Progenitor cell of endocrine pancreas (in vitro differentiated cells): ENCODE data around the gene IBA57. TPM values are rescaled to one million over a fixed set of nuclear protein-coding genes. Genes with fewer than 3 reads are reported as not detected.
"Not testable (repeated sequence)": the region's sequence is repeated elsewhere in the genome, so short reads cannot be mapped to it uniquely, and the experiment has no call there.

Source experiments
- DNase-seq: peaks from one replicate; pipeline ENCODE4 v3.0.0; 2021; ENCODE audit warnings: low spot score; ENCODE audit not compliant: unreplicated experiment
- H3K27ac Mint-ChIP-seq: 2 replicates; pipeline ENCODE4 v1.8.0; 2021; ENCODE audit warnings: mild to moderate bottlenecking, moderate library complexity, mixed read lengths
- H3K27me3 Mint-ChIP-seq: 2 replicates; pipeline ENCODE4 v1.8.0; 2021; ENCODE audit warnings: mixed read lengths
- H3K36me3 Mint-ChIP-seq: 2 replicates; pipeline ENCODE4 v1.8.0; 2022; ENCODE audit warnings: mixed read lengths; ENCODE audit not compliant: insufficient read depth
- H3K4me1 Mint-ChIP-seq: 2 replicates; pipeline ENCODE4 v1.8.0; 2021; ENCODE audit warnings: low read depth, mixed read lengths
- H3K4me3 Mint-ChIP-seq: 2 replicates; pipeline ENCODE4 v1.8.0; 2021; ENCODE audit warnings: low read depth, mild to moderate bottlenecking, moderate library complexity, mixed read lengths
- H3K9me3 Mint-ChIP-seq: 2 replicates; pipeline ENCODE4 v1.8.0; 2021; ENCODE audit warnings: low read depth, mixed read lengths
- total RNA-seq: library from RNA; stranded (reverse); gene quantifications from 2 replicates; pipeline ENCODE4 v1.2.1, GENCODE V29; 2021
- TF ChIP-seq, protein P1 (sequence below): fragments of 200-600 bp; sonication (generic); IDR thresholded peaks from one replicate; pipeline ENCODE4 v1.5.0; 2021; ENCODE audit warnings: antibody characterized with exemption, mild to moderate bottlenecking; ENCODE audit not compliant: unreplicated experiment

The IBA57 gene
- total RNA-seq, 1 donor from 2014 or later, result 11.2 TPM

DNA sequence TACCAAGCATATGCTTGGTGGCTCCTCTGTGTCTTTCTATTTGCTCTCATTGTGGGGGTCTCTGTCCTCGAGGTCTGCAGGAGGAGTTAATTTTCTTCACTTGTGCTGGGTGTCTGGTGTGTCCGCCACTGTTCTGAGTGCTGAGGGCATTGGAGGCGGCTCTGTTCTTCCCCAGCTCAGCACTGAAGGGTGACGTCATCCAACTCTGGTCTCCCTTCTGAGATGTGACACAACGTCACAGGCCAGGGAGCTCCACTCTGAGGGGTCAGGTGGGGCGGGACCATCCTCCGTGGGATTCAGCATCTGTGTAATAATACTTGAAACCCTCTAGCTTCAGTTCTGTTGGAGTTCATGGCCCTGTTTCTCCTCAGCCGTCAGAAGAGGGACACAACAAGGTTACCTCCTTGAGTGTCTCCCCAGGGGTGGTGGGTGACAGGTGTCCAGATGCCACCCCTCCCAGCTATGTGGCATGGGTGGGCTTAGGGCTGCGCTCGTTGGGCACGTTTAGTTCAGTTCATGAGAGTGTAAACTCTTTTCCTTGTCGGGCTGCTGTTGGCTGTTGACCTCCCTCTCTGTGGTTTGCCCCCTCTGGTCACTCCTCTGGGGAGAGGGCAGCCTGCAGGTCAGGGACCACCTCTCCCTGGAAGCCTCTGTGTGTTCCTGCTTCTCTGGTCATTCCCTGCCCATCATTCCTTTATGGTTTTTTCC, 3.1 kb downstream of the IBA57 start:
- Mint-ChIP-seq H3K27ac (no peak overlapping the region), H3K9me3 (no peaks in the 10 kb centered on the region), H3K36me3 (no peaks in the 10 kb centered on the region), H3K4me1 (peaks cover 8% of the 10 kb centered on the region), H3K27me3 (no peaks in the 10 kb centered on the region), H3K4me3 (no peak overlapping the region)
- DNase-seq, result no peak
- TF ChIP-seq, protein P1, sequence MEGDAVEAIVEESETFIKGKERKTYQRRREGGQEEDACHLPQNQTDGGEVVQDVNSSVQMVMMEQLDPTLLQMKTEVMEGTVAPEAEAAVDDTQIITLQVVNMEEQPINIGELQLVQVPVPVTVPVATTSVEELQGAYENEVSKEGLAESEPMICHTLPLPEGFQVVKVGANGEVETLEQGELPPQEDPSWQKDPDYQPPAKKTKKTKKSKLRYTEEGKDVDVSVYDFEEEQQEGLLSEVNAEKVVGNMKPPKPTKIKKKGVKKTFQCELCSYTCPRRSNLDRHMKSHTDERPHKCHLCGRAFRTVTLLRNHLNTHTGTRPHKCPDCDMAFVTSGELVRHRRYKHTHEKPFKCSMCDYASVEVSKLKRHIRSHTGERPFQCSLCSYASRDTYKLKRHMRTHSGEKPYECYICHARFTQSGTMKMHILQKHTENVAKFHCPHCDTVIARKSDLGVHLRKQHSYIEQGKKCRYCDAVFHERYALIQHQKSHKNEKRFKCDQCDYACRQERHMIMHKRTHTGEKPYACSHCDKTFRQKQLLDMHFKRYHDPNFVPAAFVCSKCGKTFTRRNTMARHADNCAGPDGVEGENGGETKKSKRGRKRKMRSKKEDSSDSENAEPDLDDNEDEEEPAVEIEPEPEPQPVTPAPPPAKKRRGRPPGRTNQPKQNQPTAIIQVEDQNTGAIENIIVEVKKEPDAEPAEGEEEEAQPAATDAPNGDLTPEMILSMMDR, result no peak

DNA sequence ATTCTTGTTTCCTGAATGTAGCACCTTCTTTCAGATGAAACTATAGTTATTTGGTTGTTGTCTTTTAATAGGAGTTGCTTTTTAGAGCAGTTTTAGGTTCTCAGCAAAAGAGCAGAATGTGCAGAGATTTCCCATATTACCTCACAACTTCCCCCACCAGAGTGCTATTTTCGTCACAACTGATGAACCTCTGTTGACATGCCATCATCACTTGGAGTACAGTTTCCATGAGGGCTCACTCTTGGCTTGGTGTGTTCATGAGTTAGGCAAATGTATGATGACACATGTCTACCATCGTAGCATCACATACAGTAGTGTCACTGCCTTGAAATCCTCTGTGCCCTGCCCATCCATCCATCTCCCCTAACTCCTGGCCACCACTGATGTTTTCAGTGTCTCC, 3.7 kb downstream of the IBA57 start:
- H3K27ac Mint-ChIP-seq, result no peak overlapping the region
- H3K27me3 Mint-ChIP-seq, result no peaks in the 10 kb centered on the region
- H3K36me3 Mint-ChIP-seq, result no peaks in the 10 kb centered on the region
- TF ChIP-seq, protein P1, result no peak
- H3K4me3 Mint-ChIP-seq, result no peak overlapping the region
- H3K9me3 Mint-ChIP-seq, result no peaks in the 10 kb centered on the region
- DNase-seq, result no peak
- peaks cover 7% of the 10 kb centered on the region for H3K4me1 Mint-ChIP-seq

DNA sequence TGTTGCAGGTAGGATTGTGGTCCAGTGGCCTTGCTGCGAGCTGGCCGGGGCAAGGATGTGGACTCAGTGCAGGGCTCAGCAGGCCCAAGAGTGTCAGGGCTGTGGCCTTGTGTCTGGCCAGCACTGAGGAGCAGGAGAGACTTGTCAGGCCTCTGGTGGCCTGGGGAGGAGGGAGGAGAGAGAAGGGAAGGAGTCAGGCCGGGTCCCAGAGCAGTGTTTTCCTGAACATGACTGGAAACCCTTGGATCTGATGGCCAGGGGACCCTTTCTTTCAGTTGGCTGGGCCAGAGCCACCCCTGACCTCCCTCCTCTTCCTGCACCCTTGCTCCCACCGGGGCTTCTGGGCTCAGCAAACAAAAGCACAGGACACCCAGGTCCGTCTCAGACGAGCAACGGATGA, 5.1 kb downstream of the IBA57 start:
- Mint-ChIP-seq H3K27me3 (no peaks in the 10 kb centered on the region), H3K9me3 (no peaks in the 10 kb centered on the region), H3K27ac (no peak overlapping the region), H3K36me3 (no peaks in the 10 kb centered on the region), H3K4me1 (peaks cover 4% of the 10 kb centered on the region), H3K4me3 (no peak overlapping the region)
- no peak for DNase-seq
- TF ChIP-seq, protein P1, result no peak

DNA sequence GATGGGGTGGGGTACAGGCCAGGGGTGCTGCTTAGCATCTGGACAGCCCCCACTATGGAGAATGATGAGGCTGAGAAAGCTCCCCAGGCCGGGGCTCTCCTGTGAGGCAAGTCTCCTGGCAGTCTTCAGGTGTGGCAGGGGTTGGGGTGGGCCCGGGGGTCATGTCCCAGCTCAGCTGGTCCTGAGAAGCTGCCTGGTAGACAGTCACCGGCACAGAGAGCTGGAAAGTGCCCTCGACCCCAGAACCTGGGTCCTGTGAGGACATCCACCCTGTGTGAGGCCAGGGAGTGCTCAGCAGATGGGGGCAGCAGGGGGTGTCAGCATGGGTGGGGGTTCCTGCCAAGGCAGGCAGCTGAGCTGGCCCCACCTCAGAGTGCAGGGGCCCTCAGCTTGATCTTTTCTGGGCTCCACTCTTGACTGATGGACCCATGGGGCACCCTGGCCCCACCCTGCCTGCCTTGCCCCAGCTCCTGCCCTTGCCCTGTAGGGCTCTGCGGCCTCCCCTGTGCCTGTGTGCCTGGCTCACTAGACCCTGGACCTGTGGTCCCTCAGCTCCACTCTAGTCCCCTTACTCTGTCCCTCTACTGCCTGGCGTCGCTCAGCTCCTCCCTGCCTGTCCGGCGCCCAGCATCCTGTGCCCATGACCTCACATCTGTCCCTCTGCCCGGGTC, 5.8 kb downstream of the IBA57 start:
- Mint-ChIP-seq H3K36me3 (no peaks in the 10 kb centered on the region), H3K4me3 (no peak overlapping the region), H3K27me3 (no peaks in the 10 kb centered on the region), H3K4me1 (peaks cover 4% of the 10 kb centered on the region), H3K9me3 (no peaks in the 10 kb centered on the region), H3K27ac (peak overlapping the region; percentile 69)
- DNase-seq, result no peak
- TF ChIP-seq, protein P1, result no peak

DNA sequence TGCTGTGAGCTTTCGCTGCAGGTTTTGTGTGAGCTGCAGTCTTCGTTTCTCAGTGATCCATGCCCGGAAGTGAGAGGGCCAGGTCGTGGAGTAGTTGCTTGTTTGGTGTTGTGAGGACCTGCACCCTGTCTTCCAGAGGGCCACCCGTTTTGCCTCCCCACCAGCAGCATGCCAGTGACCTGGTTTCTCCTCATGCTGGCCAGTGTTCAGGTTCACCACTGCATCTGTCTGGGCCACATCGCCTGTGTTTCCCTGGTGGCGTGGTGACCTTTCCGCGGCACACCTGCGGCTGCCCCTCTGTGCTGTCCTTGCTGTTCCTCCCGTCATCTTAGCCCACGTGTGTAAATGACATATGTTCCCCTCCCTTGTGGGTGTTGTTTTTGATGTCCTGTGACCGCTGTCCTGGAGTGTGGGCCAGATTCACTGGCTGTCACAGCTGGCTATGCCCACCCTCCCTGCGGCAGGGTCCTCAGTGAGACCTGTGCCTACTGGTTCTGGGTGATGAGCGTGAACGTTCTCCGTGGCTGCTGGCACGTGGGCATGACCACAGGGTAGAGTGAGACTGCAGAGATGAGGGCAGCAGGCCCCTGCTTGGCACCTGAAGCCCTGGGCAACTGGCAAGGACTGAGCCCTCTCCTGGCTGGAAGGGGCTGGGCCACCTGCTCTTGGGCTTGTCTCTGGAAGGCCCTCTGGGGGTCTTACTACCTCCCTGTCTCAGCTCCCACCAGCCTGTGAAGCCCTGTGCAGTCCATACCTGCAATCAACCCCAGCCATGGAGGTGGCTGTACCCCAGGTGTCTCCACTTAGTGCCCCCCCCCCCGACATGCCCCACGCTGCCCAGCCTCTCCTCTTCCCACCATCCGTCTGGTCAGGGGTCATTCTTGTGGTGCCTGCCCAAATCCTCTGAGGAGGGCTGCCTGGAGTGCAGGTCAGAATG, 7.3 kb downstream of the IBA57 start:
- no peak for DNase-seq
- Mint-ChIP-seq H3K27me3 (no peaks in the 10 kb centered on the region), H3K36me3 (no peaks in the 10 kb centered on the region), H3K27ac (no peak overlapping the region), H3K9me3 (no peaks in the 10 kb centered on the region), H3K4me3 (no peak overlapping the region), H3K4me1 (no peaks in the 10 kb centered on the region)
- TF ChIP-seq, protein P1, result no peak

DNA sequence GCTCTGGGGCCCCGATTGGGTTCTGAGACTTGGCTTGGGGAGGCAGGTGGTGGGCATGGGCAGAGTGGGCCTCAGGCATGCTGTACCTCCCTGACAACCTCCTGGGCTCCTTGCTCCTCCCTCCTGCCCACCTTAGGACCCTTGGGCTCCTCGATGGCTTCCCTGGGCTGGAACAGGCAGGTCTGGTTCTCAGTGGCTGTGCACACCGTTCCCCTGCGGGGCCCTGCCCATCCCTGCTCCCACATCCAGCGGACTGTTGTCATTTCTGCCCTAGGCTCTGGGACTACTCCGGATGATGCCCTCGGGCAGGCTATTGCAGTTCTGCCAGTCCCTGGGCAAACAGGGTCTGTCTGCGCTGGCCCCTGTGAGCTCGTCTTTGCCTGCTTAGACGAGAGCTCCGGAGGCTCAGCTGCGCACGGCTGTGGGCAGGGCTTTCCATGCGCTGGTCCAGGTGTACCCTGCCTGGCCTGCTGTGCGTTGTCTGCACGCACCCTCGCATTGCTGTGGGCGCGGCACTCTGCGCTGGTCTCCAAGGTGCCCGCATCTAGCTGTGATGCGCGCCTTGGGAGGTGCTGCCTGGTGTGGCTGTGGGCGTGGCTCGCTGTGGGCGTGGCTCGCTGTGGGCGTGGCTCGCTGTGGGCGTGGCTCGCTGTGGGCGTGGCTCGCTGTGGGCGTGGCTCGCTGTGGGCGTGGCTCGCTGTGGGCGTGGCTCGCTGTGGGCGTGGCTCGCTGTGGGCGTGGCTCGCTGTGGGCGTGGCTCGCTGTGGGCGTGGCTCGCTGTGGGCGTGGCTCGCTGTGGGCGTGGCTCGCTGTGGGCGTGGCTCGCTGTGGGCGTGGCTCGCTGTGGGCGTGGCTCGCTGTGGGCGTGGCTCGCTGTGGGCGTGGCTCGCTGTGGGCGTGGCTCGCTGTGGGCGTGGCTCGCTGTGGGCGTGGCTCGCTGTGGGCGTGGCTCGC, 8.2 kb downstream of the IBA57 start:
- H3K27ac Mint-ChIP-seq, H3K36me3 Mint-ChIP-seq, H3K9me3 Mint-ChIP-seq, H3K4me3 Mint-ChIP-seq, DNase-seq, H3K4me1 Mint-ChIP-seq, H3K27me3 Mint-ChIP-seq: not testable (repeated sequence)
